ENCODE measurements around the gene AUNIP. TPM values are rescaled to one million over a fixed set of nuclear protein-coding genes. Genes with fewer than 3 reads are reported as not detected.
A peak's percentile ranks its signal among the peaks of the same experiment; 100 is the strongest.

AUNIP gene
- total and polyA plus RNA-seq, 12 donors, result 0.04 to 0.25 (median 0.21) TPM; not detected in 9

GRCh38 chr1:25800703-25801377, 58.4 kb downstream of the AUNIP start:
- Histone ChIP-seq H3K36me3 (peaks cover 0 to 32% (median 0%) of the 10 kb centered on the region in 9 donors), H3K4me3 (peak overlapping the region; percentile 35 to 71 (median 65)), H3K27ac (peak overlapping the region; percentile 65 to 87 (median 82)), H3K9me3 (no peaks in the 10 kb centered on the region), H3K4me1 (peaks cover 35 to 87% (median 78%) of the 10 kb centered on the region in 9 donors), H3K27me3 (no peaks in the 10 kb centered on the region)
- peak in 6 of 8 donors; percentile 3 to 20 (median 6) for ATAC-seq
- intact Hi-C loops (cut with DNase I), result loop anchor here in 1 of 10 donors (10.0 kb wide), 1 partner anchor 276 kb away; no protein-coding TSS in a partner anchor
- 37 to 47% methylated on average over 15 of the region's 15 CpGs for WGBS, 2 donors
- TF ChIP-seq CTCF (IDR thresholded peaks at IDR 0.05), result no peak
- no peak for DNase-seq

GRCh38 chr1:25799935-25800702, 59.1 kb downstream of the AUNIP start, which contains the start of gene SELENON:
SELENON (plus strand) TSS chr1:25800193; CDS start chr1:25800231, 38 bp downstream.
- WGBS, 2 donors, result 0 to 1% methylated on average over 50 to 89 of the region's 91 CpGs
- TF ChIP-seq CTCF (IDR thresholded peaks at IDR 0.05), result no peak

GRCh38 chr1:25799352-25799934, 59.8 kb downstream of the AUNIP start:
- Histone ChIP-seq H3K27me3 (no peaks in the 10 kb centered on the region), H3K4me3 (peak overlapping the region in 9 of 10 donors; percentile 39 to 68 (median 55)), H3K27ac (peak overlapping the region; percentile 83 to 95 (median 90)), H3K4me1 (peaks cover 22 to 79% (median 64%) of the 10 kb centered on the region in 9 donors), H3K36me3 (peaks cover 0 to 21% (median 0%) of the 10 kb centered on the region in 9 donors), H3K9me3 (no peaks in the 10 kb centered on the region)
- TF ChIP-seq CTCF (IDR thresholded peaks at IDR 0.05), result no peak
- DNase-seq (no peak), ATAC-seq (peak in 2 of 8 donors; percentile 1 to 2)
- intact Hi-C loops (cut with DNase I), result loop anchor here in 9 of 10 donors (2.0 to 10.0 kb wide), 10 partner anchors 52 to 297 kb away; no protein-coding TSS in a partner anchor
- WGBS, 2 donors, result 24 to 27% methylated on average over 12 of the region's 12 CpGs

More at GRCh38 chr1:25799935-25800702, 59.1 kb downstream of the AUNIP start, which contains the start of gene SELENON:
- DNase-seq, result peak; percentile 84 to 85
- Histone ChIP-seq H3K4me1 (peaks cover 28 to 79% (median 71%) of the 10 kb centered on the region in 9 donors), H3K36me3 (peaks cover 0 to 25% (median 0%) of the 10 kb centered on the region in 9 donors), H3K9me3 (no peaks in the 10 kb centered on the region), H3K27me3 (no peaks in the 10 kb centered on the region), H3K4me3 (peak within 1 kb of the TSS; percentile 35 to 71 (median 65)), H3K27ac (peak within 1 kb of the TSS; percentile 83 to 95 (median 90))
- intact Hi-C loops (cut with DNase I), result loop anchor here in 9 of 10 donors (2.0 to 10.0 kb wide), 11 partner anchors 53 to 298 kb away; no protein-coding TSS in a partner anchor
- ATAC-seq, result peak; percentile 55 to 88 (median 79)
